MM.1S (cell line): ENCODE measurements around the gene P2RY6.

Experiments used
- DNase-seq: peaks from one replicate; pipeline ENCODE4 v3.0.0-alpha.2; 2015
- H2AFZ ChIP-seq: fragments of 300-600 bp; sonication (generic); 2 replicates; pipeline ENCODE4 v1.6.0; 2016; ENCODE audit warnings: antibody characterized with exemption, low read length
- H3F3A ChIP-seq: fragments of 300-600 bp; sonication (generic); 2 replicates; pipeline ENCODE4 v1.6.1; 2016; ENCODE audit warnings: mild to moderate bottlenecking, antibody characterized with exemption, low read length, moderate library complexity, mixed read lengths; ENCODE audit not compliant: insufficient read depth
- H3K27ac ChIP-seq: fragments of 300-600 bp; sonication (generic); 2 replicates; pipeline ENCODE4 v1.5.1; 2016; ENCODE audit warnings: mild to moderate bottlenecking, low read length
- H3K27me3 ChIP-seq: fragments of 300-600 bp; sonication (generic); replicated peaks from 2 replicates; pipeline ENCODE4 v1.6.0; 2016; ENCODE audit warnings: low read length; ENCODE audit not compliant: insufficient read depth
- H3K36me3 ChIP-seq: fragments of 300-600 bp; sonication (generic); replicated peaks from 2 replicates; pipeline ENCODE4 v1.6.1; 2016; ENCODE audit warnings: mild to moderate bottlenecking, low read length, mixed read lengths; ENCODE audit not compliant: insufficient read depth
- H3K4me1 ChIP-seq: fragments of 300-600 bp; sonication (generic); 2 replicates; pipeline ENCODE4 v1.6.1; 2016; ENCODE audit warnings: low read length, mixed read lengths
- H3K4me2 ChIP-seq: fragments of 300-600 bp; sonication (generic); 2 replicates; pipeline ENCODE4 v1.6.0; 2016; ENCODE audit warnings: low read depth, low read length
- H3K4me3 ChIP-seq: fragments of 300-600 bp; sonication (generic); 2 replicates; pipeline ENCODE4 v1.5.1; 2016; ENCODE audit warnings: low read length, mixed read lengths
- H3K79me2 ChIP-seq: fragments of 300-600 bp; sonication (generic); 2 replicates; pipeline ENCODE4 v1.6.1; 2016; ENCODE audit warnings: mixed run types, low read length, mixed read lengths
- H3K9ac ChIP-seq: fragments of 300-600 bp; sonication (generic); 2 replicates; pipeline ENCODE4 v1.6.1; 2016; ENCODE audit warnings: low read length, mixed read lengths
- H3K9me2 ChIP-seq: fragments of 300-600 bp; sonication (generic); replicated peaks from 2 replicates; pipeline ENCODE4 v1.6.1; 2016; ENCODE audit warnings: mild to moderate bottlenecking, low read length, mixed read lengths; ENCODE audit not compliant: insufficient read depth
- H3K9me3 ChIP-seq: fragments of 300-600 bp; sonication (generic); replicated peaks from 2 replicates; pipeline ENCODE4 v1.6.1; 2016; ENCODE audit warnings: mild to moderate bottlenecking, low read length, mixed read lengths; ENCODE audit not compliant: insufficient read depth
- H4K20me1 ChIP-seq: fragments of 300-600 bp; sonication (generic); 2 replicates; pipeline ENCODE4 v1.6.1; 2016; ENCODE audit warnings: mild to moderate bottlenecking, low read length, moderate library complexity, mixed read lengths; ENCODE audit not compliant: insufficient read depth
- EZH2 ChIP-seq: fragments of 300-600 bp; sonication (generic); optimal IDR thresholded peaks from 2 replicates; pipeline ENCODE3; 2017; ENCODE audit warnings: low read depth, mild to moderate bottlenecking, antibody characterized with exemption, low read length, mixed read lengths
- EZH2phosphoT487 ChIP-seq: fragments of 300-600 bp; sonication (generic); IDR thresholded peaks from 2 replicates; pipeline ENCODE4 v1.6.1; 2018; ENCODE audit warnings: antibody characterized with exemption, low read length
- TF ChIP-seq, protein P1 (sequence below): fragments of 300-600 bp; sonication (generic); IDR thresholded peaks from 2 replicates; pipeline ENCODE4 v1.5.1; 2016; ENCODE audit warnings: antibody characterized with exemption, low read length, mixed read lengths

The P2RY6 gene

DNA sequence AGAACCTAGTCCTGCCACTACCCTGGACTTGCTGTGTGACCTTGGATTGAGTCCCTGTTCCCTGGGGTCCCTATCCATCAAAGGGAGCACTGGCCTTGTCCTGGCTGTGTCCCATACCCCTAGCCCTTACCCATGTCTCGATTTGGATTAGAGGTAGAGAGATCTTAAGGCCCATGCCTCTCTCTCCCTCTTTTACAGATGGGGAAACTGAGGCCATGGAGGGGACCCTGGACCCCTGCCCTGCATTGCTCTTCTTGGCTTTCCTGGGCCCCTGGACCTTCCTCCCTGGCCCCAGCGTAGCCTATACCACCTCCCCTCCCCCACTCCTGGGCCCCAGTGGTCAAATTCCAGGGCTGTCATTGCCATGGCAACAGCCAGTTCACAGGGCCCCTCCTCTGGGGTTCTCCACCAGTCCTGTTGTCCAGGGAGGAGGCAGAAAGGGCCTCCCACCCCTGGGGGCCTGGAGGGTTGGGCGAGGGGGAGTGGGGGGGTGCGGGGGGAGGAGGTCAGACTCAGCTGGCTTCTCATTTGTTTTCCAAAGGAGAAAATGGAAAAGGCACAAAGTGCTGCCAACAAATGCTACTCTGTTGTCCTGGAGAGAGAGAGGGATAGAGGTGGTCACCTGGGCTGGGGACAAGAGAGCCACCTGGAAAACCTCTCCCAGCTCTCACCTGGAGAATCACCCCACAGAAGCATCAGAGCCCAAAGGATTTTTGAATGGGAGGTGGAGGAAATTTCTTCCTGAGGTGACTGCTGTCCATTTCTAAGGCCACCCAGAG is 59.2 kb downstream of the P2RY6 start:
- TF ChIP-seq, protein P1, sequence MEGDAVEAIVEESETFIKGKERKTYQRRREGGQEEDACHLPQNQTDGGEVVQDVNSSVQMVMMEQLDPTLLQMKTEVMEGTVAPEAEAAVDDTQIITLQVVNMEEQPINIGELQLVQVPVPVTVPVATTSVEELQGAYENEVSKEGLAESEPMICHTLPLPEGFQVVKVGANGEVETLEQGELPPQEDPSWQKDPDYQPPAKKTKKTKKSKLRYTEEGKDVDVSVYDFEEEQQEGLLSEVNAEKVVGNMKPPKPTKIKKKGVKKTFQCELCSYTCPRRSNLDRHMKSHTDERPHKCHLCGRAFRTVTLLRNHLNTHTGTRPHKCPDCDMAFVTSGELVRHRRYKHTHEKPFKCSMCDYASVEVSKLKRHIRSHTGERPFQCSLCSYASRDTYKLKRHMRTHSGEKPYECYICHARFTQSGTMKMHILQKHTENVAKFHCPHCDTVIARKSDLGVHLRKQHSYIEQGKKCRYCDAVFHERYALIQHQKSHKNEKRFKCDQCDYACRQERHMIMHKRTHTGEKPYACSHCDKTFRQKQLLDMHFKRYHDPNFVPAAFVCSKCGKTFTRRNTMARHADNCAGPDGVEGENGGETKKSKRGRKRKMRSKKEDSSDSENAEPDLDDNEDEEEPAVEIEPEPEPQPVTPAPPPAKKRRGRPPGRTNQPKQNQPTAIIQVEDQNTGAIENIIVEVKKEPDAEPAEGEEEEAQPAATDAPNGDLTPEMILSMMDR, result no peak
- TF ChIP-seq EZH2, result no peak
- TF ChIP-seq EZH2phosphoT487, result no peak
- no peaks in the 10 kb centered on the region for H3K36me3 ChIP-seq
- no peak for DNase-seq
- H3K27ac ChIP-seq, result no peak overlapping the region
- H3K4me1 ChIP-seq, result peaks cover 8% of the 10 kb centered on the region; the same call in 1 of the 2 replicates
- H3F3A ChIP-seq, result no peaks in the 10 kb centered on the region
- H4K20me1 ChIP-seq, result no peaks in the 10 kb centered on the region
- no peak overlapping the region for H3K4me2 ChIP-seq
- H3K9ac ChIP-seq, result no peak overlapping the region
- no peaks in the 10 kb centered on the region for H3K9me2 ChIP-seq
- H3K9me3 ChIP-seq, result no peaks in the 10 kb centered on the region
- H3K4me3 ChIP-seq, result no peak overlapping the region
- H3K79me2 ChIP-seq, result no peaks in the 10 kb centered on the region
- no peaks in the 10 kb centered on the region for H3K27me3 ChIP-seq
- H2AFZ ChIP-seq, result no peak overlapping the region

DNA sequence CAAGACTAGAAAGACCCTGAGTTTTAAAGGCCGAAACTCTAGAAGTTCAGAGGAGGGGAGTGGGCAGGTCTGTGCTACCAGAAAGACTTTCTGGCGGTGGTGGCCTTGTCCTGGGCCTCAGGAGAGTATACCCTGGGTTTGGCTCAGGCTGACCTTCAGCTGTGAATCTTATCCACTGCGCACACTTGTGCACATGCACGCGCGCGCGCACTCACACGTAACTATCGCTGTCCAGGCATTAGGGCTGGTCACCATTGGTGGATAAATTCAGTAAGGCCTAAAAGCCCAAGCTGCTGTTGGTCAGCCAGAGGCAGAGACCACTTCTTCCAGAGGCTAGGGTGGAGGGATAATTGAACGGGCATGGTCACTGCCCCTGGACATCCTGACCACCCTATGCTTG is 61.0 kb downstream of the P2RY6 start:
- DNase-seq, result no peak
- Histone ChIP-seq H3K4me2 (no peak overlapping the region), H3F3A (no peaks in the 10 kb centered on the region), H4K20me1 (no peaks in the 10 kb centered on the region), H3K36me3 (no peaks in the 10 kb centered on the region), H3K4me1 (no peaks in the 10 kb centered on the region), H3K9ac (no peak overlapping the region), H3K27ac (no peak overlapping the region), H3K9me3 (no peaks in the 10 kb centered on the region), H3K79me2 (no peaks in the 10 kb centered on the region), H3K27me3 (no peaks in the 10 kb centered on the region), H3K4me3 (no peak overlapping the region), H3K9me2 (no peaks in the 10 kb centered on the region), H2AFZ (no peak overlapping the region)
- TF ChIP-seq, protein P1, result no peak
- TF ChIP-seq EZH2phosphoT487 (no peak), EZH2 (no peak)

DNA sequence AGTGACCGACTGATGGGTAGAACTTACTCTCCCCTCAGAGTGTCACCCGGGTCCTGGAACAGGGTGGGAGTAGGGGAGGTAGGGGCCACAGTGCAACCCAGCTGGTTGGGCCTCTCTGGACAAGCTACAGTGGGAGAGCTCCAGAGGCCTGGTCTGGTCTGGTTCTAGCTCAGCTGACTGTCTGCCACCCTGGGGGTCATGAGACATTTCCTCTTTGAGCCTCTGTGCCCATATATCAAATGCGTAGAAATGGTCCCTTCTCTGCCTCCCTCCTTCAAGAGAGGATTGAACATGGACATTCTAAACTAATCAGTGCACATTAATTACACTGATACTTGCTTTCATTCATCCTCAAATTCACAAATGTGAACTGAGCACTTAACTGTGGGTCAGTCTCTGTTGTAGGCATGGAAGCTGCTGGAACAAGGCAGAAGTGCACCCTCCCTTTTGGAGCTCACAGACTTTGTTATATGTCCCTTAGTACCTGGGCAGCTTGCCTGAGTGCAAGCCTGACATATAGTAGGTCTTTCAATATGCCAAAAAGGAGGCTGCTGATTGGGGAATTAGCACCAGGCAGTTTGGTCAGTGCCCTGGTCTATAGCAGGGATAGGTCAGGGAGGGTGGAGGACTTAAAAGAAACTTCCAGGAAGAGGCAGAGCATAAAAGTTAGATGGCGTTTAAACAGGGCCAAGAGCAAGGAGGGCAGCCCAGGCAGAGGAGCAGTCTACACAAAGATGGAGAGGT is 61.7 kb downstream of the P2RY6 start:
- H3K79me2 ChIP-seq, result no peaks in the 10 kb centered on the region
- H3K9me3 ChIP-seq, result no peaks in the 10 kb centered on the region
- H3K27ac ChIP-seq, result no peak overlapping the region
- no peaks in the 10 kb centered on the region for H3K27me3 ChIP-seq
- no peak for DNase-seq
- no peak overlapping the region for H3K4me2 ChIP-seq
- H3K9me2 ChIP-seq, result no peaks in the 10 kb centered on the region
- no peak overlapping the region for H2AFZ ChIP-seq
- H3K36me3 ChIP-seq, result no peaks in the 10 kb centered on the region
- H3K4me3 ChIP-seq, result no peak overlapping the region
- H3K4me1 ChIP-seq, result no peaks in the 10 kb centered on the region
- H3K9ac ChIP-seq, result no peak overlapping the region
- no peak for TF ChIP-seq EZH2phosphoT487
- TF ChIP-seq, protein P1, result no peak
- no peak for TF ChIP-seq EZH2
- no peaks in the 10 kb centered on the region for H4K20me1 ChIP-seq
- H3F3A ChIP-seq, result no peaks in the 10 kb centered on the region
